MM.1S (cell line): Measurements from ENCODE around the gene ARL15.

Source experiments
- DNase-seq: peaks from one replicate; pipeline ENCODE4 v3.0.0-alpha.2; 2015
- H2AFZ ChIP-seq: fragments of 300-600 bp; sonication (generic); 2 replicates; pipeline ENCODE4 v1.6.0; 2016; ENCODE audit warnings: antibody characterized with exemption, low read length
- H3F3A ChIP-seq: fragments of 300-600 bp; sonication (generic); 2 replicates; pipeline ENCODE4 v1.6.1; 2016; ENCODE audit warnings: mild to moderate bottlenecking, antibody characterized with exemption, low read length, moderate library complexity, mixed read lengths; ENCODE audit not compliant: insufficient read depth
- H3K27ac ChIP-seq: fragments of 300-600 bp; sonication (generic); 2 replicates; pipeline ENCODE4 v1.5.1; 2016; ENCODE audit warnings: mild to moderate bottlenecking, low read length
- H3K27me3 ChIP-seq: fragments of 300-600 bp; sonication (generic); replicated peaks from 2 replicates; pipeline ENCODE4 v1.6.0; 2016; ENCODE audit warnings: low read length; ENCODE audit not compliant: insufficient read depth
- H3K36me3 ChIP-seq: fragments of 300-600 bp; sonication (generic); replicated peaks from 2 replicates; pipeline ENCODE4 v1.6.1; 2016; ENCODE audit warnings: mild to moderate bottlenecking, low read length, mixed read lengths; ENCODE audit not compliant: insufficient read depth
- H3K4me1 ChIP-seq: fragments of 300-600 bp; sonication (generic); 2 replicates; pipeline ENCODE4 v1.6.1; 2016; ENCODE audit warnings: low read length, mixed read lengths
- H3K4me2 ChIP-seq: fragments of 300-600 bp; sonication (generic); 2 replicates; pipeline ENCODE4 v1.6.0; 2016; ENCODE audit warnings: low read depth, low read length
- H3K4me3 ChIP-seq: fragments of 300-600 bp; sonication (generic); 2 replicates; pipeline ENCODE4 v1.5.1; 2016; ENCODE audit warnings: low read length, mixed read lengths
- H3K79me2 ChIP-seq: fragments of 300-600 bp; sonication (generic); 2 replicates; pipeline ENCODE4 v1.6.1; 2016; ENCODE audit warnings: mixed run types, low read length, mixed read lengths
- H3K9ac ChIP-seq: fragments of 300-600 bp; sonication (generic); 2 replicates; pipeline ENCODE4 v1.6.1; 2016; ENCODE audit warnings: low read length, mixed read lengths
- H3K9me2 ChIP-seq: fragments of 300-600 bp; sonication (generic); replicated peaks from 2 replicates; pipeline ENCODE4 v1.6.1; 2016; ENCODE audit warnings: mild to moderate bottlenecking, low read length, mixed read lengths; ENCODE audit not compliant: insufficient read depth
- H3K9me3 ChIP-seq: fragments of 300-600 bp; sonication (generic); replicated peaks from 2 replicates; pipeline ENCODE4 v1.6.1; 2016; ENCODE audit warnings: mild to moderate bottlenecking, low read length, mixed read lengths; ENCODE audit not compliant: insufficient read depth
- H4K20me1 ChIP-seq: fragments of 300-600 bp; sonication (generic); 2 replicates; pipeline ENCODE4 v1.6.1; 2016; ENCODE audit warnings: mild to moderate bottlenecking, low read length, moderate library complexity, mixed read lengths; ENCODE audit not compliant: insufficient read depth
- EZH2 ChIP-seq: fragments of 300-600 bp; sonication (generic); optimal IDR thresholded peaks from 2 replicates; pipeline ENCODE3; 2017; ENCODE audit warnings: low read depth, mild to moderate bottlenecking, antibody characterized with exemption, low read length, mixed read lengths
- EZH2phosphoT487 ChIP-seq: fragments of 300-600 bp; sonication (generic); IDR thresholded peaks from 2 replicates; pipeline ENCODE4 v1.6.1; 2018; ENCODE audit warnings: antibody characterized with exemption, low read length
- TF ChIP-seq, protein P1 (sequence below): fragments of 300-600 bp; sonication (generic); IDR thresholded peaks from 2 replicates; pipeline ENCODE4 v1.5.1; 2016; ENCODE audit warnings: antibody characterized with exemption, low read length, mixed read lengths

ARL15 gene

DNA sequence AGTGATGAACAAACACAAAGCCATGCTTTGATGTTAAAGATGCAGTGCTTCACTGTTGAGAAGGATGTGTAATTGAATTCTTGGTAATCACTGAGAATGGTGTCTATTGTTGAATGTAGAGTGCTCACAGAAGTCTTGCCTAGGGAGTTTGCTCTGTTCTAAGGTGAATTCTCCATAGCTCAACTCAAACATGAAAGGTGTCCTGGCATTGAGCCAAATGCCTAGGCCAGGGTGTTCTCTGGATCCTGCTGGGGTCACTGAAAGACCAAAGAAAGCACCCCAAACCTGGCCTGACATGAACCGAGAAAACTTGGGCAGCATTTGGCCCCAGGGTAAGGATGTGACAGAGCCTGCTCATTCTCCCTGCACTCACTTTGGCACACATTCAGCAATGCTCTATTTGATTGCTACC, 217.3 kb downstream of the ARL15 start:
- H3F3A ChIP-seq = no peaks in the 10 kb centered on the region
- H3K9me3 ChIP-seq = no peaks in the 10 kb centered on the region
- H2AFZ ChIP-seq = no peak overlapping the region
- no peaks in the 10 kb centered on the region for H3K9me2 ChIP-seq
- H3K9ac ChIP-seq = no peak overlapping the region
- DNase-seq = no peak
- H3K4me2 ChIP-seq = no peak overlapping the region
- no peak overlapping the region for H3K4me3 ChIP-seq
- no peaks in the 10 kb centered on the region for H3K79me2 ChIP-seq
- no peak overlapping the region for H3K27ac ChIP-seq
- H3K27me3 ChIP-seq = no peaks in the 10 kb centered on the region
- TF ChIP-seq, protein P1, sequence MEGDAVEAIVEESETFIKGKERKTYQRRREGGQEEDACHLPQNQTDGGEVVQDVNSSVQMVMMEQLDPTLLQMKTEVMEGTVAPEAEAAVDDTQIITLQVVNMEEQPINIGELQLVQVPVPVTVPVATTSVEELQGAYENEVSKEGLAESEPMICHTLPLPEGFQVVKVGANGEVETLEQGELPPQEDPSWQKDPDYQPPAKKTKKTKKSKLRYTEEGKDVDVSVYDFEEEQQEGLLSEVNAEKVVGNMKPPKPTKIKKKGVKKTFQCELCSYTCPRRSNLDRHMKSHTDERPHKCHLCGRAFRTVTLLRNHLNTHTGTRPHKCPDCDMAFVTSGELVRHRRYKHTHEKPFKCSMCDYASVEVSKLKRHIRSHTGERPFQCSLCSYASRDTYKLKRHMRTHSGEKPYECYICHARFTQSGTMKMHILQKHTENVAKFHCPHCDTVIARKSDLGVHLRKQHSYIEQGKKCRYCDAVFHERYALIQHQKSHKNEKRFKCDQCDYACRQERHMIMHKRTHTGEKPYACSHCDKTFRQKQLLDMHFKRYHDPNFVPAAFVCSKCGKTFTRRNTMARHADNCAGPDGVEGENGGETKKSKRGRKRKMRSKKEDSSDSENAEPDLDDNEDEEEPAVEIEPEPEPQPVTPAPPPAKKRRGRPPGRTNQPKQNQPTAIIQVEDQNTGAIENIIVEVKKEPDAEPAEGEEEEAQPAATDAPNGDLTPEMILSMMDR = no peak
- TF ChIP-seq EZH2phosphoT487 = no peak
- TF ChIP-seq EZH2 = no peak
- no peaks in the 10 kb centered on the region for H3K36me3 ChIP-seq
- no peaks in the 10 kb centered on the region for H4K20me1 ChIP-seq
- no peaks in the 10 kb centered on the region for H3K4me1 ChIP-seq

DNA sequence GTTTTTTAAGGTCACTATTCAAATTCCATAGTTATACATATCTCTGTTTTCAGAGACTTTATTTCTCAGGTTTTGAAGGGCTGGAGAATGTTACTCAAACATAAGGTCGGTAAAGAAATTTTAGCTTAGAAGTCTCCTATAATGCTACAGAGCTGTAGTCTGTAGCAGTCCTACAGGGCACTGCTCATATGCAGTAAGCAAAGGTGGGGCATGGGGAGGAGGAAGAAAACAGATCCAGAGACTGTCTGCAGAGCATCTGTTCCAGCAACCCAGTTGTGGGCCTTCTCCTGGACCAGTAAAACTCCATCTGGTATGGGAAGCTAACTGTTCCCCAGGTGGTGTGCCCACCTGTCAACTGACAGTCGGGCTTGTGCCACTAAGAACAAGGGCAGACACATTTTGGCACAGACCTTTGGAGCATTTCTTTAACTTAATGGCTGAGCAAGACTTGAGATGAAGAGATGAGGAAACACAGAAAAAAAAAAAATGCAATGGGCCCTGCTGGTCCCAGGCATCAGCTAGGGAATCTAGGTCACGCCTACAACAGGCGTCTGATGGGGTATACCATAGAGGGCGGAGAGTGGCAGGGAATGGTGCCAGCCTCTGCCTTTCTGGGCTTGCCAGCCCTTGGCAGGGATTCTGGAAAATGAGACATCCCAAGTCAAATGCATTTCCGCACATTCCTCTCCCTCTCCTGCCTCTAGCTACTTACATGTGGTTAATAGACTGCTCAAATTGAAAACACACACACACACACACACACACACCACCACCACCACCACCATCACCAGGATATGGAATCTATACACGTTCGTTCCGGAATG, 218.9 kb downstream of the ARL15 start:
- Histone ChIP-seq H3K79me2 (no peaks in the 10 kb centered on the region), H3F3A (no peaks in the 10 kb centered on the region), H2AFZ (no peak overlapping the region), H3K36me3 (no peaks in the 10 kb centered on the region), H3K9me2 (no peaks in the 10 kb centered on the region), H3K4me1 (no peaks in the 10 kb centered on the region), H3K9ac (no peak overlapping the region), H3K4me2 (no peak overlapping the region), H3K27ac (no peak overlapping the region), H3K27me3 (no peaks in the 10 kb centered on the region), H3K9me3 (no peaks in the 10 kb centered on the region), H4K20me1 (no peaks in the 10 kb centered on the region), H3K4me3 (no peak overlapping the region)
- DNase-seq = no peak
- TF ChIP-seq EZH2 (no peak), EZH2phosphoT487 (no peak)
- TF ChIP-seq, protein P1 = no peak

DNA sequence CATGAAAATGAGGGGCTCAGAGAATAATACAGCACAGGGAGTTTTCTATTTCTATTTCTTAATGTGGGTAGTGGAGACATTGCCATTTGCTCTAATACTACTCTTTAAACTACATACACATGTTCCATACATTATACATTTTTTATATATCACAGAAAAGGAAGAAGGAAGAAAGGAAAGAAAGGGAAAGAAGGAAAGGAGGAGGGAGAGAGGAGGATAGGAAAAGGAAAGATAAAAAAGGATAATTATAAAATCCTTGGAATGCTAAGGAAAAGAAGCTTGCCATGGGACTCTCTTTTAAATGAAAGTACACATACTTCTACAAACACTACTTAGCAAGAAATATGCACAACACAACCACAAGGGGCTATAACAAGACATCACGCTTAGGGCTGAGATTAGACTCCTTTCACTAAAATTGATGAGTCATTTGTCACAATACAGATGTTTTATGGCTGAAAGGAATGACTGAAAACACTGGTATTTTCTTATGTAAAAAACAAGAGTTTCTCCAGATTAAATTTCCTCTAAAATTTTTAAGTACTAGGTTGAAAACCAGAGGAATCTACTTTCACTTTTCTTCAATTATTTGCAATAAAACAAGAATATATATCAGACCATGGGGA, 219.8 kb downstream of the ARL15 start:
- TF ChIP-seq EZH2phosphoT487 = no peak
- TF ChIP-seq, protein P1 = no peak
- no peaks in the 10 kb centered on the region for H3K79me2 ChIP-seq
- H2AFZ ChIP-seq = no peak overlapping the region
- H3F3A ChIP-seq = no peaks in the 10 kb centered on the region
- no peak overlapping the region for H3K9ac ChIP-seq
- no peaks in the 10 kb centered on the region for H3K27me3 ChIP-seq
- H3K9me3 ChIP-seq = no peaks in the 10 kb centered on the region
- DNase-seq = no peak
- no peaks in the 10 kb centered on the region for H3K4me1 ChIP-seq
- H3K27ac ChIP-seq = no peak overlapping the region
- no peak overlapping the region for H3K4me3 ChIP-seq
- H4K20me1 ChIP-seq = no peaks in the 10 kb centered on the region
- no peaks in the 10 kb centered on the region for H3K36me3 ChIP-seq
- no peaks in the 10 kb centered on the region for H3K9me2 ChIP-seq
- H3K4me2 ChIP-seq = no peak overlapping the region
